ENCODE results near the gene C22orf31. TPM values are rescaled to one million over a fixed set of nuclear protein-coding genes. Genes with fewer than 3 reads are reported as not detected.

C22orf31 gene
- total RNA-seq, 1 experiment from 2014 or later: not detected

DNA sequence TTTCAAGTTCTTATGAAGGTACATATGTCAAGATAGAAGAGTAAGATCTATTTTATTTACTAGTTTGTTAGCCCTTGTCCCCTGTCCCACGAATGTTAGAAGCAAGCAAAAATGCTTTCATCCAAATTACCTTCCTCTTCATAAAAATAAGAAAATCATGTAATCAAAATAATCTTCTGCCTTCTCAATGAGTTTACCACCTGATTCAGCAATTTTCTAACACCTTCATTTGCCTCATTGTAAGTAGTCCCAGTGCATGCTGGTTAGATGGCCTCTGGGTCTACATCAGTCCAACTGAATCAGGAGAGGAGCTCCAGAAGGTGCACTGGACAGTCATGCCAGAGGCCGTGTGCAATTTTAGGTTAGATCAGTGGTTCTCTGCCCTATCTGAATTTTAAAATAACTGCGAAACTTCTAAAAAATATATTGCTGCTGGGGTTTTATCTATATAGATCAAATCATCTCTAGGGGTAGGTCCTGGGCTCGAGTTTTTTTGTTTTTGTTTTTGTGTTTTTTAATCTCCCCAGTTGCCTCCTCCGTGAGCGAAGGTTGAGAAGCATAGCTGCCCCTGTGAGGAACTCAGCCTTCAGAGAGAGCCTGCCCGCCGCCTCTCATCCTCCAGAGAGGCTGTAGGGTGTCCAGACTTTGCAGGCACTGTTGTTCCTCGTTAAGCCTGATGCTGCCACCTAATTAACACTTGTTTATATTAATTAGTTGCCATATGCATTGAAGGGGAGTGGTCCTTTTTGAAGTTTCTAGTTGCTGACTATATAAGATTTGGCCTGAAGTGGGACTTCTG, 32.2 kb downstream of the C22orf31 start:
- Histone ChIP-seq H3K9me3 (ENCODE audit: control insufficient read depth, low read depth, low read length) (no peaks in the 10 kb centered on the region), H3K79me1 (ENCODE audit: insufficient read depth, low read depth, low read length, poor library complexity, severe bottlenecking) (peaks cover 4% of the 10 kb centered on the region), H3K14ac (ENCODE audit: insufficient read depth, low read length) (no peak overlapping the region), H2BK12ac (ENCODE audit: insufficient read length, low read depth, low read length) (no peak overlapping the region), H3T11ph (ENCODE audit: low read length) (no peak overlapping the region), H3K27ac (ENCODE audit: insufficient read length, low read depth, low read length) (no peak overlapping the region), H3K18ac (ENCODE audit: insufficient read length, low read depth, low read length) (no peak overlapping the region), H3K9ac (ENCODE audit: extremely low read depth, insufficient read length, low read length) (no peak overlapping the region), H3K27me3 (ENCODE audit: insufficient read depth, low read length) (no peaks in the 10 kb centered on the region), H3K4me2 (ENCODE audit: insufficient read depth, insufficient read length, low read length) (peak overlapping the region; percentile 60), H3K4ac (ENCODE audit: low read depth, low read length) (no peak overlapping the region), H2AK5ac (ENCODE audit: insufficient read length, low read length) (no peak overlapping the region), H4K8ac (replicated peaks; ENCODE audit: insufficient read length, low read depth, low read length) (no peak overlapping the region), H3K79me2 (ENCODE audit: insufficient read depth, low read length) (peaks cover 2% of the 10 kb centered on the region; the same call in 1 of the 2 replicates), H2BK20ac (ENCODE audit: low read depth, low read length, poor library complexity, severe bottlenecking) (no peak overlapping the region), H3K23ac (ENCODE audit: insufficient read length, low read depth, low read length) (no peak overlapping the region), H3K56ac (ENCODE audit: insufficient read length, low read depth, low read length) (no peak overlapping the region), H3K23me2 (ENCODE audit: insufficient read length, low read depth, low read length, poor library complexity, severe bottlenecking) (peaks cover 14% of the 10 kb centered on the region), H4K5ac (ENCODE audit: insufficient read length, low read depth, low read length) (no peak overlapping the region), H4K91ac (ENCODE audit: insufficient read length, low read depth, low read length) (no peak overlapping the region), H2BK120ac (ENCODE audit: low read depth, low read length, poor library complexity, severe bottlenecking) (no peak overlapping the region), H4K20me1 (ENCODE audit: control insufficient read depth, insufficient read depth, insufficient read length) (no peaks in the 10 kb centered on the region), H2AFZ (ENCODE audit: low read length) (no peak overlapping the region), H2BK5ac (ENCODE audit: insufficient read length, low read length) (no peak overlapping the region), H2BK15ac (ENCODE audit: low read depth, low read length) (no peak overlapping the region), H3K4me1 (ENCODE audit: insufficient read depth, low read length) (peaks cover 10% of the 10 kb centered on the region; the same call in 1 of the 2 replicates)
- Mint-ChIP-seq H3K27me3 (ENCODE audit: low read depth) (no peaks in the 10 kb centered on the region), H3K4me3 (peak overlapping the region; percentile 25 to 74; a peak in 1 of 5 replicates), H3K4me1 (peaks cover 39 to 42% of the 10 kb centered on the region in 2 experiments), H3K9me3 (no peaks in the 10 kb centered on the region), H3K27ac (peak overlapping the region in 1 of 3 experiments; percentile 58; a peak in 2 of 7 replicates), H3K36me3 (ENCODE audit: insufficient read depth in 1 of 3, low read depth in 3 of 3) (peaks cover 0 to 16% (median 2%) of the 10 kb centered on the region in 3 experiments; a peak in 4 of 7 replicates)
- no CpG with 5 or more reads among the region's 9 CpGs for WGBS (ENCODE audit: extremely low coverage, insufficient read length, low lambda C conversion rate)
- no peak for DNase-seq
- TF ChIP-seq, protein P1, sequence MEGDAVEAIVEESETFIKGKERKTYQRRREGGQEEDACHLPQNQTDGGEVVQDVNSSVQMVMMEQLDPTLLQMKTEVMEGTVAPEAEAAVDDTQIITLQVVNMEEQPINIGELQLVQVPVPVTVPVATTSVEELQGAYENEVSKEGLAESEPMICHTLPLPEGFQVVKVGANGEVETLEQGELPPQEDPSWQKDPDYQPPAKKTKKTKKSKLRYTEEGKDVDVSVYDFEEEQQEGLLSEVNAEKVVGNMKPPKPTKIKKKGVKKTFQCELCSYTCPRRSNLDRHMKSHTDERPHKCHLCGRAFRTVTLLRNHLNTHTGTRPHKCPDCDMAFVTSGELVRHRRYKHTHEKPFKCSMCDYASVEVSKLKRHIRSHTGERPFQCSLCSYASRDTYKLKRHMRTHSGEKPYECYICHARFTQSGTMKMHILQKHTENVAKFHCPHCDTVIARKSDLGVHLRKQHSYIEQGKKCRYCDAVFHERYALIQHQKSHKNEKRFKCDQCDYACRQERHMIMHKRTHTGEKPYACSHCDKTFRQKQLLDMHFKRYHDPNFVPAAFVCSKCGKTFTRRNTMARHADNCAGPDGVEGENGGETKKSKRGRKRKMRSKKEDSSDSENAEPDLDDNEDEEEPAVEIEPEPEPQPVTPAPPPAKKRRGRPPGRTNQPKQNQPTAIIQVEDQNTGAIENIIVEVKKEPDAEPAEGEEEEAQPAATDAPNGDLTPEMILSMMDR (conservative IDR thresholded peaks at IDR 0.05): no peak

All from H9 (cell line).